ENCODE results near the gene KANK3.

Gene KANK3

DNA sequence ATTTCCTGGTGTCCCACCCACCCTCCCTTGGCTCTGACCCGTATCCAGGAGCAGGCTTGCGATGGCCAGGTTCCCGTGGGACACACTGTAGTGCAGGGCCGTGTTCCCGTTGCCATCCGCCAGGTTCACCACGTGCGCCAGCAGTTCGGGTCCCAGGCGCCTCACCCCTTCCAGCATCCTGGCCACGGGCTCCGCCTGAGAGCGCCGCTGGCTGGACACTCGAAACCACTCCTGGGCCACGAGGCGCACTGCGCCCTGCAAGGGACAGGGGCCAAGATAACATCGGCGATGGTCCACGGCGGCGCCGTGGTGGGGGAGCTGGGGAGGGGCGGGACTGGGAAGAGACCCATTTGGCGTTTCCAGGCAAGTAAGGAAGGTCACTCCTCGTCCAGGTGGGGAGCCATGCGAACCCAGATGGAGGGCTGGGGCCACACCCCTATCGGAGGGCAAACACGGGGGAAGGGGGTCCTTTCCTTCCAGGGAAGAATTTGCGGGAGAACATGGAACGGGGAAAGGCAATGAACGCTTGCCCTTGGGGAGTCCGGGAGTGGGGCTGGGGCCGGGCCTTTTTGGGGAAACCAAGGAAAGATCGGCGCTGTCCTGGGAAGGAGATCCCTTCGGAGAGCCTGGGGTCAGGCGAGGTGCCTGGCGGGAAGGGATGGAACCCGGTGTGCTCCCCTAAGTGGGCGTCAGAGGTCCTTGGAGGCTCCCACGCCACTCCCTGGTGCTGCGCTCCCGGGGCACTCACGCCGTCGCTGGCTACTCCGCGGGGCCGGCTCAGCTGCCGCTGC, 9.9 kb downstream of the KANK3 start:
- TF ChIP-seq, protein P1, sequence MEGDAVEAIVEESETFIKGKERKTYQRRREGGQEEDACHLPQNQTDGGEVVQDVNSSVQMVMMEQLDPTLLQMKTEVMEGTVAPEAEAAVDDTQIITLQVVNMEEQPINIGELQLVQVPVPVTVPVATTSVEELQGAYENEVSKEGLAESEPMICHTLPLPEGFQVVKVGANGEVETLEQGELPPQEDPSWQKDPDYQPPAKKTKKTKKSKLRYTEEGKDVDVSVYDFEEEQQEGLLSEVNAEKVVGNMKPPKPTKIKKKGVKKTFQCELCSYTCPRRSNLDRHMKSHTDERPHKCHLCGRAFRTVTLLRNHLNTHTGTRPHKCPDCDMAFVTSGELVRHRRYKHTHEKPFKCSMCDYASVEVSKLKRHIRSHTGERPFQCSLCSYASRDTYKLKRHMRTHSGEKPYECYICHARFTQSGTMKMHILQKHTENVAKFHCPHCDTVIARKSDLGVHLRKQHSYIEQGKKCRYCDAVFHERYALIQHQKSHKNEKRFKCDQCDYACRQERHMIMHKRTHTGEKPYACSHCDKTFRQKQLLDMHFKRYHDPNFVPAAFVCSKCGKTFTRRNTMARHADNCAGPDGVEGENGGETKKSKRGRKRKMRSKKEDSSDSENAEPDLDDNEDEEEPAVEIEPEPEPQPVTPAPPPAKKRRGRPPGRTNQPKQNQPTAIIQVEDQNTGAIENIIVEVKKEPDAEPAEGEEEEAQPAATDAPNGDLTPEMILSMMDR (IDR thresholded peaks at IDR 0.05; ENCODE audit: control insufficient read depth, extremely low read depth, insufficient read depth), result no peak
- DNase-seq (ENCODE audit: low read depth), result no peak
- no peak overlapping the region for H3K4me3 ChIP-seq (ENCODE audit: low read depth, low read length)

DNA sequence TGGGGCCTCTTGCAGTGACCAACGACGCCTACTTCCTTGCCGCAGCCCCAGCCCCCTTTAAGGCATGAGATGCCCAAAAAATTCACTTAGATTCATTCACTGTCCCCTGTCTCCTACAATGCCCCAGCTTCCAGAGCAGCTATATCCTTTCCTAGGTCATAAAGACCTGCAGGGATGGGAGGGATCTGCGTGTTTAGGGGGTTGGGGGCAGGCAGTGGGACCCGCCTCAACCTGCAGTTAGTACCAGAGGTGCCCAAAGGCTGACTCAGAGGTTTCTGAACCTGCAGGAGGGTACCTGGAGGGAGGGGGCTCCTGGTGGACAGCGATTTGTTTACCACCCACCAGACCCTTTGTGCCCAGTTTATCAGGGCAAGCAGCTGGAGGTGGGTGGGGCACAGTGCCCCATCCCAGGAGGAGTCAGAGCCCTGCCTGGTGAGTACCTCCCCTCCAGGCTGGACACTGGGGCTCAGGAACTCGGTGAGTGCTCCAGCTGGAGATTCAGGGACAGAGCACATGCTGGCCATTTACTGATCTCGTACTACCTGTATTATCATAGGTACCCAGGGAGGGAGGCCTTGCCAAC, 11.7 kb downstream of the KANK3 start:
- DNase-seq (ENCODE audit: low read depth), result no peak
- TF ChIP-seq, protein P1 (IDR thresholded peaks at IDR 0.05; ENCODE audit: control insufficient read depth, extremely low read depth, insufficient read depth), result no peak
- no peak overlapping the region for H3K4me3 ChIP-seq (ENCODE audit: low read depth, low read length)

DNA sequence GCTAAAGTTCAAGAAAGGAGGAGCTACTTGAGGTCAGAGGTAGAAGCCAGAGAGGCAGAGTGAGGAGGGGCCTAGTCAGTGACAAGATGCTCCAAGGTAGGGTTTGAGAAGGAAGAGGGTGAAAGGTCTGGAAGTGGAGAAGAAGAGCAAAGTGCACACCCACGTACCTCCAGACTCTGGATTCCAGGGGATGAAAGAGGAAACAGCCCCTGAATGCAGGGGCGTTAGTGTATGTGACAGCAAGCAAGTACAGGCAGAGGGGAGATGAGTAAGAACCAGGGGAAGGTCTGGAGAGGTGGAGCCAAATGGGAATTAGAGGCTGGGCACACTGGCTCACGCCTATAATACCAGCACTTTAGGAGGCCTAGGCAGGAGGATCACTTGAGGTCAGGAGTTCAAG, 13.1 kb downstream of the KANK3 start:
- TF ChIP-seq, protein P1 (IDR thresholded peaks at IDR 0.05; ENCODE audit: control insufficient read depth, extremely low read depth, insufficient read depth), result no peak
- no peak for DNase-seq (ENCODE audit: low read depth)
- H3K4me3 ChIP-seq (ENCODE audit: low read depth, low read length), result no peak overlapping the region

DNA sequence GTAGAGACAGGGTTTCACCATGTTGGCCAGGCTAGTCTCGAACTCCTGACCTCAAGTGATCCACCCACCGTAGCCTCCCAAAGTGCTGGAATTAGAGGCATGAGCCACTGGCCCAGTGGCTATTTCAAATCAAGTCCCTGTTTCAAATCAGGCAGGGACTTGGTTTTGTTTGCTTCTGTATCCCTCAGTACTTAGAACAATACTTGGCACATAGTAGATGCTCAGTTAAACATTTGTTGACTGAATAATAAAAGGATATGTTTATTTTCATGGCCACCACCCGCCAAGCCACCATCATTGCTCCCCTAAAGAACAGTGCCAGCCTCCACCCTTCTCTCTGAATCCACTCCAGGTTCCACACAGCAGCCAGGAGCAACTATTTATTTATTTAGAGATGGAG, 17.6 kb downstream of the KANK3 start:
- TF ChIP-seq, protein P1 (IDR thresholded peaks at IDR 0.05; ENCODE audit: control insufficient read depth, extremely low read depth, insufficient read depth), result no peak
- no peak for DNase-seq (ENCODE audit: low read depth)
- H3K4me3 ChIP-seq (ENCODE audit: low read depth, low read length), result no peak overlapping the region

DNA sequence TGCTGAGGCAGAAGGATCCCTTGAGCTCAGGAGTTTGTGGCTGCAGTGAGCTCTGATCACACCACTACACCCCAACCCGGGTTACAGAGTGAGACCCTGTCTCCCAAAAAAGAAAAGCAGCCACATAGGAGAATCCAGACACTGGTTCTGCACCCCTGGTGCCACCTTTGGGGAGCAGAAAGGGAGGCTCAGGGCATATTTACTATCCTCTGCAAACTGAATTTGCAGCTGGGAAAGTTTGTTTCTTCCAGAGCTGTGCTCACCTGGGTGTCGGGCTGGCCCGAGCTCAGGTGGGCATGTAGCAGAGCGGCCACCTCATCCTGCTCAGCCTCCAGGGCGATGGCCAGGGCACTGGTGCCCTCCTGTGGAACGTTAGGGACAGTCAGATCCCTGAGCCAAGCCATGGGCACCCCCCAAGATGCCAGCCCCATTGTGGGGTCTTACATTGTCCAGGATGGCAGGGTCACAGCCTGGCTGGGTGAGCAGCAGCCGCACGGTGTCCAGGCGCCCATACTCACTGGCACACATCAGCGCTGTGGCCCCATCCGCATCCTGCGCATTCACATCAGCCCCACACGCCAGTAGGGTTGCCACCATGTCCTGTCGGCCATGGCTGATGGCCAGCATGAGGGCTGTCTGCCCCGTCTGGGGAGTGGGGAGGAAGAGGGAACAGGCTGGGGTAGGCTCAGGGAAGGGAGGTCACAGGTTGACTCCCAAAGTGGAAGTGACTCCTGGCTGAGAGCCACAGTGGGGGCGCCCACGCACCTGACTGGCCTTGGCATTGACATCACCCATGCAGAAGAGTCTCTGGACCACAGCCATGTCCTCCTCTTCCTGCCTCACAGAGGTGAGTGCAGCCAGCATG, 18.6 kb downstream of the KANK3 start:
- TF ChIP-seq, protein P1 (IDR thresholded peaks at IDR 0.05; ENCODE audit: control insufficient read depth, extremely low read depth, insufficient read depth), result 0 out of 2 replicates have a peak, but pooled peaks have one; percentile 5
- H3K4me3 ChIP-seq (ENCODE audit: low read depth, low read length), result no peak overlapping the region
- no peak for DNase-seq (ENCODE audit: low read depth)

DNA sequence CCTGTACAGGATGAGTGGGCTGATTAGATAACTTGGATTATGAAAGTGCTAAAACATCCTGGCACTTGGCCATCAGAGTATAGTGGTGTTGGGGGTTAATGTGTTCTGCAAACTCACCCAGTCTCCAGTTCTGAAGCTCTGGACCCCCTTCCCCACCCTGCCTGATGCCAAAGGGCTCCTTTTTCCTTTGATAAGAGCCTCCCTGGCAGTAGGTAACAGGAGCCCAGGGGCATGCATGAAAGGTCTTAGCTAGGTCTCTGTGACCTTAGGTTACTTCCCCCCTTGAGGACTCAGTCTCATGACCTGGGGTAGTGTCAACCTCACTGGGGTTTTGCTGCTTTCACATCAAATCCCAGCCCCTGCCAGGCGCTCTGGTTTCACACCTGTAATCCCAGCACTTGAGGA, 19.3 kb downstream of the KANK3 start:
- DNase-seq (ENCODE audit: low read depth), result no peak
- TF ChIP-seq, protein P1 (IDR thresholded peaks at IDR 0.05; ENCODE audit: control insufficient read depth, extremely low read depth, insufficient read depth), result no peak
- H3K4me3 ChIP-seq (ENCODE audit: low read depth, low read length), result no peak overlapping the region

Data from LNCaP clone FGC (cell line).